Smooth muscle cell (in vitro differentiated cells): ENCODE results near the gene VGF. TPM values are rescaled to one million over a fixed set of nuclear protein-coding genes. Genes with fewer than 3 reads are reported as not detected.

Source experiments
- DNase-seq: peaks from one replicate; lab custom pipeline; 2025; ENCODE audit not compliant: unreplicated experiment; lab: John Stamatoyannopoulos, UW
- H2AFZ ChIP-seq: fragments of 200-600 bp; sonication (generic); 2 replicates; pipeline ENCODE4 v1.6.0; 2016; ENCODE audit warnings: antibody characterized with exemption, low read depth, mild to moderate bottlenecking
- H3F3A ChIP-seq: fragments of 200-600 bp; sonication (generic); 2 replicates; pipeline ENCODE4 v1.6.0; 2017; ENCODE audit warnings: antibody characterized with exemption, low read depth
- H3K27ac ChIP-seq: fragments of 200-600 bp; sonication (generic); 2 replicates; pipeline ENCODE4 v1.5.1; 2016; ENCODE audit warnings: low read depth, mild to moderate bottlenecking
- H3K27me3 ChIP-seq: fragments of 200-600 bp; sonication (generic); 2 replicates; pipeline ENCODE4 v1.6.1; 2016; ENCODE audit warnings: low read depth, mild to moderate bottlenecking
- H3K36me3 ChIP-seq: fragments of 200-600 bp; sonication (generic); 2 replicates; pipeline ENCODE4 v1.5.1; 2016; ENCODE audit warnings: low read depth
- H3K4me1 ChIP-seq: fragments of 200-600 bp; sonication (generic); 2 replicates; pipeline ENCODE4 v1.5.1; 2016; ENCODE audit warnings: low read depth
- H3K4me2 ChIP-seq: fragments of 200-600 bp; sonication (generic); 2 replicates; pipeline ENCODE4 v1.6.0; 2016; ENCODE audit warnings: mild to moderate bottlenecking
- H3K4me3 ChIP-seq: fragments of 200-600 bp; sonication (generic); 2 replicates; pipeline ENCODE4 v1.5.1; 2016; ENCODE audit warnings: mild to moderate bottlenecking
- H3K79me2 ChIP-seq: fragments of 200-600 bp; sonication (generic); 2 replicates; pipeline ENCODE4 v1.6.0; 2016; ENCODE audit warnings: low read depth, mild to moderate bottlenecking
- H3K9ac ChIP-seq: fragments of 200-600 bp; sonication (generic); 2 replicates; pipeline ENCODE4 v1.6.0; 2016; ENCODE audit warnings: low read depth
- H3K9me3 ChIP-seq: fragments of 200-600 bp; sonication (generic); replicated peaks from 2 replicates; pipeline ENCODE4 v1.5.1; 2016; ENCODE audit warnings: low read depth
- H4K20me1 ChIP-seq: fragments of 200-600 bp; sonication (generic); 2 replicates; pipeline ENCODE4 v1.6.0; 2016; ENCODE audit warnings: low read depth
- CTCF ChIP-seq: fragments of 200-600 bp; sonication (generic); IDR thresholded peaks from 2 replicates; pipeline ENCODE4 v1.5.1; 2017; ENCODE audit warnings: borderline replicate concordance, mild to moderate bottlenecking, antibody characterized with exemption; ENCODE audit not compliant: insufficient read depth, poor library complexity, severe bottlenecking
- WGBS: methylation state at CpG from one replicate; pipeline ENCODE4 v1.1.7; 2016; ENCODE audit warnings: low lambda C conversion rate; 5-methylcytosine and 5-hydroxymethylcytosine counted together
- polyA plus RNA-seq: library from polyadenylated mRNA; unstranded; fragments of >200 nt; fragmentation: Nextera tagmentation; extraction: Ambion mirVana; gene quantifications from 2 replicates; pipeline ENCODE4 v1.2.1, GENCODE V29; 2016
- total RNA-seq: library from RNA; depleted of rRNA; stranded (reverse); fragments of >200 nt; gene quantifications from 2 replicates; pipeline ENCODE4 v1.2.3, GENCODE V29; 2014

Gene VGF
- total and polyA plus RNA-seq, 2 experiments from 2014 or later = 0.25 to 0.85 TPM

GRCh38 chr7:101125989-101126650 lies 39.2 kb downstream of the VGF start:
- WGBS = 48% methylated on average over 15 of the region's 15 CpGs
- Histone ChIP-seq H3K27me3 (no peaks in the 10 kb centered on the region), H3K9ac (peak overlapping the region; percentile 96), H3K36me3 (peaks cover 6% of the 10 kb centered on the region), H3K27ac (peak overlapping the region; percentile 100), H4K20me1 (peaks cover 39% of the 10 kb centered on the region), H2AFZ (no peak overlapping the region), H3K4me3 (no peak overlapping the region), H3K79me2 (peaks cover 14% of the 10 kb centered on the region), H3F3A (peaks cover 58% of the 10 kb centered on the region), H3K4me2 (peak overlapping the region; percentile 88), H3K9me3 (no peaks in the 10 kb centered on the region), H3K4me1 (peaks cover 20% of the 10 kb centered on the region)
- no peak for DNase-seq
- TF ChIP-seq CTCF = no peak

- H3K79me2 ChIP-seq = peaks cover 14% of the 10 kb centered on the region
These were observed 40.9 kb downstream of the VGF start for GRCh38 chr7:101124376-101125056.

GRCh38 chr7:101123703-101124068 lies 41.7 kb downstream of the VGF start:
- no peaks in the 10 kb centered on the region for H3K9me3 ChIP-seq
- peaks cover 14% of the 10 kb centered on the region for H3K79me2 ChIP-seq
- H3K4me3 ChIP-seq = no peak overlapping the region
- no peaks in the 10 kb centered on the region for H3K27me3 ChIP-seq
- DNase-seq = no peak
- no peak overlapping the region for H2AFZ ChIP-seq
- no peak overlapping the region for H3K9ac ChIP-seq
- no peak overlapping the region for H3K4me2 ChIP-seq
- 76% methylated on average over 3 of the region's 3 CpGs for WGBS
- H3K27ac ChIP-seq = peak overlapping the region; percentile 100
- no peak for TF ChIP-seq CTCF
- peaks cover 20% of the 10 kb centered on the region for H3K4me1 ChIP-seq
- peaks cover 17% of the 10 kb centered on the region for H4K20me1 ChIP-seq
- peaks cover 65% of the 10 kb centered on the region for H3F3A ChIP-seq
- no peaks in the 10 kb centered on the region for H3K36me3 ChIP-seq

More at GRCh38 chr7:101124376-101125056, 40.9 kb downstream of the VGF start:
- no peak overlapping the region for H2AFZ ChIP-seq
- H3F3A ChIP-seq = peaks cover 59% of the 10 kb centered on the region
- peak overlapping the region; percentile 100 for H3K27ac ChIP-seq
- no peak for TF ChIP-seq CTCF
- 27% methylated on average over 7 of the region's 7 CpGs for WGBS
- peak overlapping the region; percentile 48 for H3K4me2 ChIP-seq
- no peaks in the 10 kb centered on the region for H3K27me3 ChIP-seq
- peaks cover 20% of the 10 kb centered on the region for H3K4me1 ChIP-seq
- no peaks in the 10 kb centered on the region for H3K9me3 ChIP-seq
- H3K36me3 ChIP-seq = no peaks in the 10 kb centered on the region
- no peak for DNase-seq
- H4K20me1 ChIP-seq = peaks cover 23% of the 10 kb centered on the region
- peak overlapping the region; percentile 96 for H3K9ac ChIP-seq
- no peak overlapping the region for H3K4me3 ChIP-seq
